Common myeloid progenitor, CD34-positive (primary cell): ENCODE measurements around the gene RUNDC3A.

Experiments
- CTCF ChIA-PET: fragments of 350-600 bp; sonication (Branson Sonifier 250); formaldehyde crosslinking; loops from one replicate; lab custom pipeline; 2021; ENCODE audit warnings: antibody characterized with exemption; lab: Charles Lee
- POLR2A ChIA-PET: fragments of 350-600 bp; sonication (Branson Sonifier 250); formaldehyde crosslinking; loops from one replicate; lab custom pipeline; 2021; ENCODE audit warnings: antibody characterized with exemption; lab: Charles Lee
- DNase-seq, 3 donors: peaks; one replicate each; pipeline versions ENCODE4 v3.0.0 to v3.0.0-alpha.2; 2013
- H3K27ac ChIP-seq, 2 experiments: 1 replicate in 1 of 2; 2 replicates in 1 of 2; pipeline ENCODE4 v1.7.0; 2013; ENCODE audit warnings: inconsistent platforms in 2 of 2, low read length in 2 of 2, mild to moderate bottlenecking in 2 of 2, low read depth in 1 of 2, moderate library complexity in 1 of 2; ENCODE audit not compliant: severe bottlenecking in 2 of 2, insufficient read depth in 1 of 2, poor library complexity in 1 of 2
- H3K27me3 ChIP-seq, 5 experiments: replicated peaks in 2 of 5; 1 replicate in 3 of 5; 2 replicates in 2 of 5; pipeline versions ENCODE4 v1.6.1 to v1.7.0; 2013; ENCODE audit warnings: low read length in 4 of 5, mild to moderate bottlenecking in 2 of 5, moderate library complexity in 2 of 5, inconsistent platforms in 1 of 5; ENCODE audit not compliant: insufficient read depth in 5 of 5, control insufficient read depth in 4 of 5
- H3K36me3 ChIP-seq, 4 experiments: 1 replicate in 2 of 4; 2 replicates in 2 of 4; pipeline versions ENCODE4 v1.6.1 to v1.7.0; 2013; ENCODE audit warnings: low read length in 3 of 4, control low read depth in 1 of 4, mild to moderate bottlenecking in 1 of 4; ENCODE audit not compliant: control insufficient read depth in 4 of 4, insufficient read depth in 4 of 4
- H3K4me1 ChIP-seq, 4 experiments: 1 replicate in 3 of 4; 2 replicates in 1 of 4; pipeline versions ENCODE4 v1.6.1 to v1.7.1; 2013; ENCODE audit warnings: low read length in 3 of 4, mild to moderate bottlenecking in 3 of 4, control low read depth in 1 of 4, inconsistent platforms in 1 of 4, moderate library complexity in 1 of 4; ENCODE audit not compliant: control insufficient read depth in 4 of 4, insufficient read depth in 4 of 4; ENCODE audit errors: control extremely low read depth in 1 of 4
- H3K4me3 ChIP-seq, 7 experiments: 1 replicate in 4 of 7; 2 replicates in 3 of 7; pipeline versions ENCODE4 v1.5.1 to v1.7.0; 2013; ENCODE audit warnings: mild to moderate bottlenecking in 7 of 7, low read length in 6 of 7, moderate library complexity in 6 of 7, inconsistent platforms in 2 of 7, low read depth in 2 of 7, control low read depth in 1 of 7; ENCODE audit not compliant: insufficient read depth in 4 of 7, control insufficient read depth in 1 of 7; ENCODE audit errors: extremely low read depth in 1 of 7
- H3K9me3 ChIP-seq, 5 experiments: 1 replicate in 4 of 5; 2 replicates in 1 of 5; pipeline versions ENCODE4 v1.6.1 to v1.7.1; 2013; ENCODE audit warnings: low read length in 4 of 5, mild to moderate bottlenecking in 2 of 5, inconsistent platforms in 1 of 5, low read depth in 1 of 5, moderate library complexity in 1 of 5; ENCODE audit not compliant: control insufficient read depth in 4 of 5, insufficient read depth in 2 of 5; ENCODE audit errors: control extremely low read depth in 1 of 5
- WGBS: methylation state at CpG from one replicate; pipeline ENCODE4 v1.1.5; 2013; ENCODE audit not compliant: insufficient coverage; 5-methylcytosine and 5-hydroxymethylcytosine counted together

The RUNDC3A gene

GRCh38 chr17:44317545-44317944 is 9.1 kb downstream of the RUNDC3A start:
- Histone ChIP-seq H3K4me3 (no peak overlapping the region), H3K27me3 (peaks cover 9 to 53% (median 31%) of the 10 kb centered on the region in 5 experiments), H3K27ac (no peak overlapping the region), H3K9me3 (no peaks in the 10 kb centered on the region), H3K4me1 (peaks cover 0 to 12% (median 5%) of the 10 kb centered on the region in 4 experiments), H3K36me3 (peaks cover 0 to 33% (median 24%) of the 10 kb centered on the region in 4 experiments)
- POLR2A ChIA-PET: no interaction called here
- no peak for DNase-seq
- 96% methylated on average over 6 of the region's 6 CpGs for WGBS
- CTCF ChIA-PET: interaction anchor here (0.8 to 1.6 kb wide), 4 partner anchors 13 to 107 kb away, joined by 3 to 5 read pairs (median 3); partner anchors contain the start of gene GRN

GRCh38 chr17:44318077-44318892 is 9.9 kb downstream of the RUNDC3A start:
- ChIA-PET CTCF (interaction anchor here (1.0 to 1.2 kb wide), 3 partner anchors 12 to 108 kb away, joined by 3 read pairs; no protein-coding TSS in a partner anchor), POLR2A (interaction anchor here (0.6 kb wide), 1 partner anchor 1243 kb away, joined by 3 read pairs; no protein-coding TSS in a partner anchor)
- Histone ChIP-seq H3K27ac (no peak overlapping the region), H3K27me3 (peaks cover 9 to 49% (median 31%) of the 10 kb centered on the region in 5 experiments), H3K4me3 (no peak overlapping the region), H3K36me3 (peaks cover 0 to 35% (median 25%) of the 10 kb centered on the region in 4 experiments), H3K9me3 (no peaks in the 10 kb centered on the region), H3K4me1 (peaks cover 0 to 12% (median 5%) of the 10 kb centered on the region in 4 experiments)
- DNase-seq: no peak
- 86% methylated on average over 13 of the region's 15 CpGs for WGBS

GRCh38 chr17:44320066-44320465 is 11.7 kb downstream of the RUNDC3A start:
- no peak for DNase-seq
- POLR2A ChIA-PET: no interaction called here
- H3K27me3 ChIP-seq: peaks cover 9 to 34% (median 24%) of the 10 kb centered on the region in 5 experiments
- H3K4me1 ChIP-seq: peaks cover 0 to 22% (median 16%) of the 10 kb centered on the region in 4 experiments
- H3K4me3 ChIP-seq: no peak overlapping the region
- H3K9me3 ChIP-seq: no peaks in the 10 kb centered on the region
- H3K36me3 ChIP-seq: peaks cover 0 to 35% (median 25%) of the 10 kb centered on the region in 4 experiments
- 98% methylated on average over 14 of the region's 18 CpGs for WGBS
- CTCF ChIA-PET: interaction anchor here (1.0 to 2.1 kb wide), 4 partner anchors 10 to 214 kb away, joined by 3 to 8 read pairs (median 6); no protein-coding TSS in a partner anchor
- no peak overlapping the region for H3K27ac ChIP-seq

GRCh38 chr17:44321246-44322120 is 13.1 kb downstream of the RUNDC3A start:
- ChIA-PET CTCF (interaction anchor here (1.6 to 2.1 kb wide), 3 partner anchors 10 to 111 kb away, joined by 4 to 8 read pairs (median 8); no protein-coding TSS in a partner anchor), POLR2A (no interaction called here)
- Histone ChIP-seq H3K27ac (no peak overlapping the region), H3K36me3 (peaks cover 0 to 35% (median 25%) of the 10 kb centered on the region in 4 experiments), H3K4me1 (peaks cover 0 to 29% (median 25%) of the 10 kb centered on the region in 4 experiments), H3K9me3 (no peaks in the 10 kb centered on the region), H3K4me3 (no peak overlapping the region), H3K27me3 (peaks cover 5 to 22% (median 13%) of the 10 kb centered on the region in 5 experiments)
- DNase-seq: no peak
- 98% methylated on average over 15 of the region's 21 CpGs for WGBS

GRCh38 chr17:44322236-44322895 is 14.0 kb downstream of the RUNDC3A start:
- POLR2A ChIA-PET: no interaction called here

More at GRCh38 chr17:44322236-44322895, 14.0 kb downstream of the RUNDC3A start:
- no peak for DNase-seq
- H3K36me3 ChIP-seq: peaks cover 0 to 35% (median 25%) of the 10 kb centered on the region in 4 experiments
- H3K9me3 ChIP-seq: no peaks in the 10 kb centered on the region
- H3K27ac ChIP-seq: no peak overlapping the region
- H3K4me1 ChIP-seq: peaks cover 0 to 29% (median 25%) of the 10 kb centered on the region in 4 experiments
- CTCF ChIA-PET: interaction anchor here (0.9 to 1.7 kb wide), 2 partner anchors 13 to 104 kb away, joined by 3 to 4 read pairs; no protein-coding TSS in a partner anchor
- H3K4me3 ChIP-seq: no peak overlapping the region
- H3K27me3 ChIP-seq: peaks cover 0 to 13% (median 6%) of the 10 kb centered on the region in 5 experiments
- WGBS: 98% methylated on average over 11 of the region's 11 CpGs
